ENCODE data around the gene F11. TPM values are rescaled to one million over a fixed set of nuclear protein-coding genes. Genes with fewer than 3 reads are reported as not detected.

The F11 gene
- total and polyA plus RNA-seq, 2 donors (not counting 3 experiments of a cell fraction or from before 2014, with no cell fraction given), result not detected

DNA sequence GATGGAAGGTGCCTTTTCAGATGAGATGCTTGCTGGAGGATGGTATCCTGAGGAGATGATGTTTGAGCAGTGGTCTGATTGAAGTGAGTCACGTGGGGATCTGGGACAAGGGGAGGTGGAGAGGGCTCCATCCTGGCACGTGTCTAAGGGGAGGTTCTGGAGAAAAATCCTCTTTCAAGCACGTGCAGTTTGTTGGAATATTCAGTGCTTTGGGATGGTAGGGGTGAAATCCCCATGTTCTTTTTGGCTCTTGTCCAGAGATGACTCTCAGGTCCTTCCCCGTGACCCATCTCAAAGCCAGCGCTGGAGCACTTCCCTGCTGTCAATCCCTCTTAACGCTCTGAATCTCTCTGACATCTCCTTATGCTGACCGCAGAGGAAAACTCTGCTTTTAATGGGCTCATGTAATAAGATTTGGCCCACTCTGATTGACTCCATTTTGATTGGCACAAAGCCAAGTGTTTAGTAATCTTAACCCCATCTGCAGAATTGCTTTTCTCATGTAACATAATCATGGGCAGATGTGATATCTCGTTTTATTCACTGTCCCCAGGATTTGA is 49.4 kb upstream of the F11 start:
- H3K36me3 ChIP-seq (ENCODE audit: control insufficient read depth in 2 of 2, extremely low read depth in 1 of 2, insufficient read depth in 2 of 2, low read length in 2 of 2), result no peaks in the 10 kb centered on the region
- no peak overlapping the region for H3K9ac ChIP-seq (replicated peaks; ENCODE audit: extremely low read depth, insufficient read depth, low read length)
- POLR2A ChIA-PET, result no interaction called here
- BruUV-seq (replicated peaks), result no TSS peak
- no peak for DNase-seq (ENCODE audit: low read depth, low spot score)
- H3K4me2 ChIP-seq (ENCODE audit: insufficient read depth, low read length), result no peak overlapping the region
- H3K4me3 ChIP-seq (replicated peaks in 1 of 3; ENCODE audit: insufficient read depth in 1 of 3, low read depth in 1 of 3, low read length in 3 of 3), result no peak overlapping the region
- dilution Hi-C loops (cut with MboI; ENCODE audit: extremely low pct_ligation_motif_present, low sequenced_read_pairs), result no loop called here
- H3K9me1 ChIP-seq (replicated peaks; ENCODE audit: control insufficient read depth, extremely low read depth, insufficient read depth, low read length), result no peaks in the 10 kb centered on the region
- no peaks in the 10 kb centered on the region for H3K79me2 ChIP-seq (ENCODE audit: control insufficient read depth, insufficient read depth, low read length)
- H3K27me3 ChIP-seq (ENCODE audit: control insufficient read depth in 2 of 2, insufficient read depth in 2 of 2, low read length in 2 of 2), result no peaks in the 10 kb centered on the region
- no peaks in the 10 kb centered on the region for H4K20me1 ChIP-seq (replicated peaks; ENCODE audit: control insufficient read depth, extremely low read depth, insufficient read depth, low read length)
- H3K9me3 ChIP-seq (replicated peaks; ENCODE audit: control insufficient read depth, insufficient read depth, low read length), result no peaks in the 10 kb centered on the region
- no peak overlapping the region for H2AFZ ChIP-seq (ENCODE audit: low read depth, low read length)
- H3K27ac ChIP-seq (ENCODE audit: insufficient read depth, low read depth, low read length), result no peak overlapping the region
- CTCF ChIA-PET, result no interaction called here
- no peak for FAIRE-seq
- intact Hi-C loops (cut with micrococcal nuclease), result no loop called here
- H3K4me1 ChIP-seq (ENCODE audit: control insufficient read depth, extremely low read depth, insufficient read depth, low read length), result no peaks in the 10 kb centered on the region
- TF ChIP-seq GATA2 (IDR thresholded peaks at IDR 0.05; ENCODE audit: insufficient read depth, insufficient read length, low read depth, low read length), result no peak
- TF ChIP-seq, protein P1, sequence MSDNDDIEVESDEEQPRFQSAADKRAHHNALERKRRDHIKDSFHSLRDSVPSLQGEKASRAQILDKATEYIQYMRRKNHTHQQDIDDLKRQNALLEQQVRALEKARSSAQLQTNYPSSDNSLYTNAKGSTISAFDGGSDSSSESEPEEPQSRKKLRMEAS (IDR thresholded peaks at IDR 0.05; ENCODE audit: insufficient read depth, insufficient read length), result no peak
- no peak for TF ChIP-seq POLR2A (IDR thresholded peaks at IDR 0.05; ENCODE audit: low read depth, low read length)

DNA sequence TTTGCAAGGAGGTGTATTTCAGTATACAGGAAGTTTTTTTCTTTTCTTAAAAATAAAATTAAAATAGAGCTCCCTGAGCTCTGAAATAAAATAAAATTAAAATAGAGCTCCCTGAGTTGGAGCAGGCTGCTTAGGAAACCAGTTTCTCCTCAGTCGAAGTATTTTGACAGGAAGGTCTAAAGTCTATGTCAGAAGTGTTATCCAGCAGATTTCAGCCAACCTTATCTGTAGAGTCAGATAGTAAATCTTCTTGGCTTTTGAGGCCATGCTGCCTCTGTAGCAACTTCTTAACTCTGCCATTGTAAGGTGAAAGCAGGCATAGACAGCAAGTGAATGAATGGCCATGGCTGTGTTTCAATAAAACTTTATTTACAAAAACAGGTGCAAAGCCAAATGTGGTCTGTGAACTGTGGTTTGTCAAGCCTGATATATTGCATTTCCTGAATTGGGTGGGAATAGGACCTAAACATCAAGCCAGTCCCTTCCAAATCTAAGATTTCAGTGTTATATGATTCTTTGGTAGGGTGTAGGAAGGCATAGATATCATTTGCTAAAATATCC is 48.2 kb upstream of the F11 start:
- ChIA-PET CTCF (no interaction called here), POLR2A (no interaction called here)
- Histone ChIP-seq H3K9me3 (replicated peaks; ENCODE audit: control insufficient read depth, insufficient read depth, low read length) (no peaks in the 10 kb centered on the region), H3K27ac (ENCODE audit: insufficient read depth, low read depth, low read length) (no peak overlapping the region), H3K4me1 (ENCODE audit: control insufficient read depth, extremely low read depth, insufficient read depth, low read length) (no peaks in the 10 kb centered on the region), H3K4me3 (replicated peaks in 1 of 3; ENCODE audit: insufficient read depth in 1 of 3, low read depth in 1 of 3, low read length in 3 of 3) (no peak overlapping the region), H4K20me1 (replicated peaks; ENCODE audit: control insufficient read depth, extremely low read depth, insufficient read depth, low read length) (no peaks in the 10 kb centered on the region), H3K79me2 (ENCODE audit: control insufficient read depth, insufficient read depth, low read length) (no peaks in the 10 kb centered on the region), H3K36me3 (ENCODE audit: control insufficient read depth in 2 of 2, extremely low read depth in 1 of 2, insufficient read depth in 2 of 2, low read length in 2 of 2) (no peaks in the 10 kb centered on the region), H3K27me3 (ENCODE audit: control insufficient read depth in 2 of 2, insufficient read depth in 2 of 2, low read length in 2 of 2) (no peaks in the 10 kb centered on the region), H3K4me2 (ENCODE audit: insufficient read depth, low read length) (no peak overlapping the region), H3K9me1 (replicated peaks; ENCODE audit: control insufficient read depth, extremely low read depth, insufficient read depth, low read length) (no peaks in the 10 kb centered on the region), H2AFZ (ENCODE audit: low read depth, low read length) (no peak overlapping the region), H3K9ac (replicated peaks; ENCODE audit: extremely low read depth, insufficient read depth, low read length) (no peak overlapping the region)
- DNase-seq (ENCODE audit: low read depth, low spot score) (no peak), FAIRE-seq (no peak)
- dilution Hi-C loops (cut with MboI; ENCODE audit: extremely low pct_ligation_motif_present, low sequenced_read_pairs), result no loop called here
- no TSS peak for BruUV-seq (replicated peaks)
- TF ChIP-seq EZH2 (IDR thresholded peaks at IDR 0.05; ENCODE audit: borderline replicate concordance, low read depth, low read length, severe bottlenecking) (no peak), MYC (IDR thresholded peaks at IDR 0.05; ENCODE audit: low read depth, low read length) (no peak), JUN (IDR thresholded peaks at IDR 0.05; ENCODE audit: borderline replicate concordance, insufficient read depth, insufficient read length, low read depth) (no peak), POLR2A (IDR thresholded peaks at IDR 0.05; ENCODE audit: low read depth, low read length) (no peak), GATA2 (IDR thresholded peaks at IDR 0.05; ENCODE audit: insufficient read depth, insufficient read length, low read depth, low read length) (no peak), FOS (IDR thresholded peaks at IDR 0.05; ENCODE audit: borderline replicate concordance, insufficient read depth, low read length) (no peak), POLR2AphosphoS5 (IDR thresholded peaks at IDR 0.05; ENCODE audit: insufficient read depth, low read depth, low read length) (no peak)
- TF ChIP-seq, protein P2, sequence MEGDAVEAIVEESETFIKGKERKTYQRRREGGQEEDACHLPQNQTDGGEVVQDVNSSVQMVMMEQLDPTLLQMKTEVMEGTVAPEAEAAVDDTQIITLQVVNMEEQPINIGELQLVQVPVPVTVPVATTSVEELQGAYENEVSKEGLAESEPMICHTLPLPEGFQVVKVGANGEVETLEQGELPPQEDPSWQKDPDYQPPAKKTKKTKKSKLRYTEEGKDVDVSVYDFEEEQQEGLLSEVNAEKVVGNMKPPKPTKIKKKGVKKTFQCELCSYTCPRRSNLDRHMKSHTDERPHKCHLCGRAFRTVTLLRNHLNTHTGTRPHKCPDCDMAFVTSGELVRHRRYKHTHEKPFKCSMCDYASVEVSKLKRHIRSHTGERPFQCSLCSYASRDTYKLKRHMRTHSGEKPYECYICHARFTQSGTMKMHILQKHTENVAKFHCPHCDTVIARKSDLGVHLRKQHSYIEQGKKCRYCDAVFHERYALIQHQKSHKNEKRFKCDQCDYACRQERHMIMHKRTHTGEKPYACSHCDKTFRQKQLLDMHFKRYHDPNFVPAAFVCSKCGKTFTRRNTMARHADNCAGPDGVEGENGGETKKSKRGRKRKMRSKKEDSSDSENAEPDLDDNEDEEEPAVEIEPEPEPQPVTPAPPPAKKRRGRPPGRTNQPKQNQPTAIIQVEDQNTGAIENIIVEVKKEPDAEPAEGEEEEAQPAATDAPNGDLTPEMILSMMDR (IDR thresholded peaks at IDR 0.05; ENCODE audit: extremely low read depth in 1 of 2, insufficient read depth in 1 of 2, low read depth in 1 of 2, low read length in 2 of 2), result no peak
- TF ChIP-seq, protein P1 (IDR thresholded peaks at IDR 0.05; ENCODE audit: insufficient read depth, insufficient read length), result no peak
- intact Hi-C loops (cut with micrococcal nuclease), result no loop called here
